Endothelial cell of umbilical vein (primary cell): ENCODE results near the gene MTO1. TPM values are rescaled to one million over a fixed set of nuclear protein-coding genes. Genes with fewer than 3 reads are reported as not detected.

Source experiments
- BruUV-seq: library from RNA; stranded (reverse); fragments of 400-500 nt; replicated peaks from 2 replicates; lab custom pipeline; 2021; lab: Mats Ljungman, UMichigan
- CTCF ChIA-PET: fragments of 300-600, 350-600 bp; sonication (Branson Sonifier 250); formaldehyde crosslinking; loops from one replicate; lab custom pipeline; 2021; ENCODE audit warnings: antibody characterized with exemption, inconsistent platforms; lab: Charles Lee
- POLR2A ChIA-PET: fragments of 300-600, 350-600 bp; sonication (Branson Sonifier 250); formaldehyde crosslinking; loops from one replicate; lab custom pipeline; 2021; ENCODE audit warnings: antibody characterized with exemption, inconsistent platforms; lab: Charles Lee
- DNase-seq: peaks from one replicate; pipeline ENCODE4 v3.0.0-alpha.2; 2011; ENCODE audit warnings: low read depth, low spot score
- FAIRE-seq: peaks from 2 replicates; lab custom pipeline; 2011; peaks lifted over from hg19 to GRCh38; lab: Jason Lieb, UNC
- H2AFZ ChIP-seq: 2 replicates; pipeline ENCODE4 v1.6.0; 2012; ENCODE audit warnings: low read depth, low read length, control low read depth, inconsistent platforms
- H3K27ac ChIP-seq: 2 replicates; pipeline ENCODE4 v1.5.1; 2011; ENCODE audit warnings: low read depth, mild to moderate bottlenecking, control low read depth, low read length, moderate library complexity; ENCODE audit not compliant: insufficient read depth
- H3K27me3 ChIP-seq, 2 experiments: 2 replicates each; pipeline versions ENCODE4 v1.6.0 to v1.6.1; 2011; ENCODE audit warnings: low read length in 2 of 2, mixed read lengths in 1 of 2; ENCODE audit not compliant: control insufficient read depth in 2 of 2, insufficient read depth in 2 of 2
- H3K36me3 ChIP-seq, 2 experiments: 2 replicates in 1 of 2; 3 replicates in 1 of 2; pipeline ENCODE4 v1.5.1; 2011; ENCODE audit warnings: low read length in 2 of 2, mild to moderate bottlenecking in 1 of 2, moderate library complexity in 1 of 2; ENCODE audit not compliant: control insufficient read depth in 2 of 2, insufficient read depth in 2 of 2; ENCODE audit errors: extremely low read depth in 1 of 2
- H3K4me1 ChIP-seq: 3 replicates; pipeline ENCODE4 v1.5.1; 2011; ENCODE audit warnings: mild to moderate bottlenecking, low read length; ENCODE audit not compliant: control insufficient read depth, insufficient read depth; ENCODE audit errors: extremely low read depth
- H3K4me2 ChIP-seq: 2 replicates; pipeline ENCODE4 v1.6.1; 2011; ENCODE audit warnings: low read length, control low read depth, mixed read lengths; ENCODE audit not compliant: insufficient read depth
- H3K4me3 ChIP-seq, 3 experiments: fragments of 200-600 bp in 1 of 3; sonication (generic), shearing (Covaris generic) in 1 of 3; replicated peaks in 1 of 3; 2 replicates each; pipeline ENCODE4 v1.5.1; 2011 to 2016; ENCODE audit warnings: control low read depth in 3 of 3, low read length in 3 of 3, mild to moderate bottlenecking in 2 of 3, inconsistent platforms in 1 of 3, low read depth in 1 of 3, moderate library complexity in 1 of 3; ENCODE audit not compliant: insufficient read depth in 1 of 3
- H3K79me2 ChIP-seq: 2 replicates; pipeline ENCODE4 v1.6.0; 2012; ENCODE audit warnings: low read length, inconsistent platforms; ENCODE audit not compliant: control insufficient read depth, insufficient read depth
- H3K9ac ChIP-seq: replicated peaks from 2 replicates; pipeline ENCODE3; 2011; ENCODE audit warnings: low read length, control low read depth; ENCODE audit not compliant: insufficient read depth; ENCODE audit errors: extremely low read depth
- H3K9me1 ChIP-seq: replicated peaks from 3 replicates; pipeline ENCODE4 v1.6.0; 2011; ENCODE audit warnings: mild to moderate bottlenecking, low read length; ENCODE audit not compliant: control insufficient read depth, insufficient read depth; ENCODE audit errors: extremely low read depth
- H3K9me3 ChIP-seq: replicated peaks from 2 replicates; pipeline ENCODE4 v1.5.1; 2012; ENCODE audit warnings: low read length, inconsistent platforms; ENCODE audit not compliant: control insufficient read depth, insufficient read depth
- H4K20me1 ChIP-seq: replicated peaks from 2 replicates; pipeline ENCODE3; 2011; ENCODE audit warnings: mild to moderate bottlenecking, low read length; ENCODE audit not compliant: control insufficient read depth, insufficient read depth; ENCODE audit errors: extremely low read depth
- EZH2 ChIP-seq: IDR thresholded peaks from 2 replicates; pipeline ENCODE4 v1.6.1; 2012; ENCODE audit warnings: borderline replicate concordance, low read depth, mild to moderate bottlenecking, moderate library complexity, low read length, inconsistent platforms; ENCODE audit not compliant: severe bottlenecking
- FOS ChIP-seq: IDR thresholded peaks from 2 replicates; pipeline ENCODE4 v1.6.1; 2011; ENCODE audit warnings: mild to moderate bottlenecking, low read length, moderate library complexity, borderline replicate concordance; ENCODE audit not compliant: insufficient read depth
- GATA2 ChIP-seq: IDR thresholded peaks from 2 replicates; pipeline ENCODE4 v1.7.0; 2011; ENCODE audit warnings: low read depth, mild to moderate bottlenecking, moderate library complexity, mixed read lengths, low read length; ENCODE audit not compliant: insufficient read length, insufficient read depth
- JUN ChIP-seq: IDR thresholded peaks from 2 replicates; pipeline ENCODE4 v1.6.1; 2011; ENCODE audit warnings: borderline replicate concordance, low read depth; ENCODE audit not compliant: insufficient read length, insufficient read depth
- MAX ChIP-seq: IDR thresholded peaks from 2 replicates; pipeline ENCODE4 v1.6.1; 2011; ENCODE audit not compliant: insufficient read depth, insufficient read length
- MYC ChIP-seq: IDR thresholded peaks from one replicate; pipeline ENCODE4 v1.6.1; 2011; ENCODE audit warnings: mild to moderate bottlenecking, low read depth, low read length
- POLR2A ChIP-seq: IDR thresholded peaks from 2 replicates; pipeline ENCODE4 v1.6.1; 2012; ENCODE audit warnings: low read depth, mild to moderate bottlenecking, control low read depth, low read length
- POLR2AphosphoS5 ChIP-seq: IDR thresholded peaks from 2 replicates; pipeline ENCODE4 v1.6.1; 2012; ENCODE audit warnings: low read depth, mild to moderate bottlenecking, control low read depth, low read length, moderate library complexity; ENCODE audit not compliant: insufficient read depth
- dilution Hi-C: fragments of 300-500 bp; cut with MboI; formaldehyde crosslinking; loops from one replicate; pipeline ENCODE4 v1.15.0; 2019; ENCODE audit warnings: low sequenced_read_pairs; ENCODE audit not compliant: extremely low pct_ligation_motif_present
- intact Hi-C: fragments of 100-400 bp; cut with micrococcal nuclease; formaldehyde crosslinking; loops from one replicate; pipeline ENCODE4 v1.10.0; 2022
- polyA plus RNA-seq, 4 experiments: library from polyadenylated mRNA; depleted of rRNA in 3 of 4; stranded (reverse) in 3 of 4; unstranded in 1 of 4; fragments of >200 nt; gene quantifications; 2 replicates each; pipeline versions ENCODE4 v1.2.1 to v1.2.3, GENCODE V29; 2011 to 2012; ENCODE audit warnings: missing spikeins in 1 of 4
- total RNA-seq: library from RNA; stranded (reverse); gene quantifications from 2 replicates; pipeline ENCODE4 v1.2.3, GENCODE V29; 2021
- TF ChIP-seq, protein P1 (sequence below), 2 donors: IDR thresholded peaks; 1 replicate in 1 of 2; 2 replicates in 1 of 2; pipeline ENCODE4 v1.5.1; 2011; ENCODE audit warnings: low read length in 2 of 2, mild to moderate bottlenecking in 2 of 2, moderate library complexity in 2 of 2, control low read depth in 1 of 2, inconsistent platforms in 1 of 2, low read depth in 1 of 2; ENCODE audit not compliant: insufficient read depth in 1 of 2; ENCODE audit errors: extremely low read depth in 1 of 2

The MTO1 gene
- total and polyA plus RNA-seq, 2 donors (not counting 3 experiments of a cell fraction or from before 2014, with no cell fraction given): 12.6 to 24.8 TPM

DNA sequence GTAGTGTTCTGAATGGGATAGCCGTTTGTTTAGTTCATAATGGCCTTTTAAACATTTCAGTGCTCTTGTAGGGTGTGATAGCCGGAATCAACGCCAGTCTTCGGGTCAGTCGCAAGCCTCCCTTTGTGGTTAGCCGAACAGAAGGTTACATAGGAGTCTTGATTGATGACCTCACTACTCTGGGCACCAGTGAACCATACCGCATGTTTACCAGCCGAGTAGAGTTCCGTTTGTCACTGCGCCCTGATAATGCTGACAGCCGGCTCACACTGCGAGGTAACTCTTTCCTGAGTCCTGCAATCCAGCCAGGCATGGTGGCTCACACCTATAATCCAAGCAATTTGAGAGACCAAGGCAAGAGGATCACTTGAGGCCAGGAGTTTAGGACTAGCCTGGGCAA, 20.4 kb downstream of the MTO1 start:
- Histone ChIP-seq H3K9ac (no peak overlapping the region), H3K27me3 (no peaks in the 10 kb centered on the region), H3K9me3 (no peaks in the 10 kb centered on the region), H3K9me1 (no peaks in the 10 kb centered on the region), H3K79me2 (no peaks in the 10 kb centered on the region), H3K27ac (no peak overlapping the region), H3K4me2 (no peak overlapping the region), H3K36me3 (peaks cover 18 to 23% of the 10 kb centered on the region in 2 experiments), H4K20me1 (no peaks in the 10 kb centered on the region), H2AFZ (no peak overlapping the region), H3K4me3 (no peak overlapping the region), H3K4me1 (no peaks in the 10 kb centered on the region)
- intact Hi-C loops (no loop called here), dilution Hi-C loops (no loop called here)
- POLR2A ChIA-PET: interaction anchor here (0.6 kb wide), 1 partner anchor 28 kb away, joined by 5 read pairs; no protein-coding TSS in a partner anchor
- DNase-seq: no peak
- CTCF ChIA-PET: no interaction called here
- FAIRE-seq: no peak
- no TSS peak for BruUV-seq
- no peak for TF ChIP-seq FOS
- TF ChIP-seq, protein P1, sequence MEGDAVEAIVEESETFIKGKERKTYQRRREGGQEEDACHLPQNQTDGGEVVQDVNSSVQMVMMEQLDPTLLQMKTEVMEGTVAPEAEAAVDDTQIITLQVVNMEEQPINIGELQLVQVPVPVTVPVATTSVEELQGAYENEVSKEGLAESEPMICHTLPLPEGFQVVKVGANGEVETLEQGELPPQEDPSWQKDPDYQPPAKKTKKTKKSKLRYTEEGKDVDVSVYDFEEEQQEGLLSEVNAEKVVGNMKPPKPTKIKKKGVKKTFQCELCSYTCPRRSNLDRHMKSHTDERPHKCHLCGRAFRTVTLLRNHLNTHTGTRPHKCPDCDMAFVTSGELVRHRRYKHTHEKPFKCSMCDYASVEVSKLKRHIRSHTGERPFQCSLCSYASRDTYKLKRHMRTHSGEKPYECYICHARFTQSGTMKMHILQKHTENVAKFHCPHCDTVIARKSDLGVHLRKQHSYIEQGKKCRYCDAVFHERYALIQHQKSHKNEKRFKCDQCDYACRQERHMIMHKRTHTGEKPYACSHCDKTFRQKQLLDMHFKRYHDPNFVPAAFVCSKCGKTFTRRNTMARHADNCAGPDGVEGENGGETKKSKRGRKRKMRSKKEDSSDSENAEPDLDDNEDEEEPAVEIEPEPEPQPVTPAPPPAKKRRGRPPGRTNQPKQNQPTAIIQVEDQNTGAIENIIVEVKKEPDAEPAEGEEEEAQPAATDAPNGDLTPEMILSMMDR (IDR thresholded peaks at IDR 0.05; ENCODE audit: extremely low read depth in 1 of 2, insufficient read depth in 1 of 2, low read depth in 1 of 2, low read length in 2 of 2): no peak
- TF ChIP-seq POLR2A: no peak
- no peak for TF ChIP-seq GATA2
- no peak for TF ChIP-seq MYC
- no peak for TF ChIP-seq JUN
- TF ChIP-seq POLR2AphosphoS5: no peak
- no peak for TF ChIP-seq MAX
- no peak for TF ChIP-seq EZH2
